GM10266 (cell line): ENCODE data around the gene FUBP3.

Experiments used
- DNase-seq: peaks from one replicate; pipeline ENCODE4 v3.0.0; 2012; ENCODE audit errors: extremely low spot score
- TF ChIP-seq, protein P1 (sequence below): IDR thresholded peaks from 2 replicates; pipeline ENCODE4 v1.5.1; 2012; ENCODE audit warnings: mild to moderate bottlenecking, low read depth; ENCODE audit not compliant: control insufficient read depth, insufficient read depth; ENCODE audit errors: missing control alignments

The FUBP3 gene

DNA sequence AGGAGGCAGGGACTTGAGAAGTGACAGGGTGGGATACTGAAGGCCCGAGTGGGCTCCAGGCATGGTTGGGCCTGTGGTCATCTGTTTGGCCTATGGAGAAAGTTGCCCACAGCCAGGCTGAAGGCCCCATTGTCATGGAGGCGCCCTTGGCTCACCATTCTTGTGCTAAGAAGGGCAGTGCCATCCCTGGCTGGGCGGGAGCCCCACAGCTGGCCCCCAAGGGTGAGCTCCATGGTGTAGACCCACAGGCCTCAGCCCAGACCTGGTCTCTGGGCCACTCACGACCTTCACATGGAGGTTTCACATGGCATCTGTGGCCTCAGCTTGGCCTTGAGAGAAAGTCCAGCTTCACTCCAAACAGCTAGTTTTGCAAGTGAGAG, 50.7 kb downstream of the FUBP3 start:
- no peak for DNase-seq
- TF ChIP-seq, protein P1, sequence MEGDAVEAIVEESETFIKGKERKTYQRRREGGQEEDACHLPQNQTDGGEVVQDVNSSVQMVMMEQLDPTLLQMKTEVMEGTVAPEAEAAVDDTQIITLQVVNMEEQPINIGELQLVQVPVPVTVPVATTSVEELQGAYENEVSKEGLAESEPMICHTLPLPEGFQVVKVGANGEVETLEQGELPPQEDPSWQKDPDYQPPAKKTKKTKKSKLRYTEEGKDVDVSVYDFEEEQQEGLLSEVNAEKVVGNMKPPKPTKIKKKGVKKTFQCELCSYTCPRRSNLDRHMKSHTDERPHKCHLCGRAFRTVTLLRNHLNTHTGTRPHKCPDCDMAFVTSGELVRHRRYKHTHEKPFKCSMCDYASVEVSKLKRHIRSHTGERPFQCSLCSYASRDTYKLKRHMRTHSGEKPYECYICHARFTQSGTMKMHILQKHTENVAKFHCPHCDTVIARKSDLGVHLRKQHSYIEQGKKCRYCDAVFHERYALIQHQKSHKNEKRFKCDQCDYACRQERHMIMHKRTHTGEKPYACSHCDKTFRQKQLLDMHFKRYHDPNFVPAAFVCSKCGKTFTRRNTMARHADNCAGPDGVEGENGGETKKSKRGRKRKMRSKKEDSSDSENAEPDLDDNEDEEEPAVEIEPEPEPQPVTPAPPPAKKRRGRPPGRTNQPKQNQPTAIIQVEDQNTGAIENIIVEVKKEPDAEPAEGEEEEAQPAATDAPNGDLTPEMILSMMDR, result no peak

DNA sequence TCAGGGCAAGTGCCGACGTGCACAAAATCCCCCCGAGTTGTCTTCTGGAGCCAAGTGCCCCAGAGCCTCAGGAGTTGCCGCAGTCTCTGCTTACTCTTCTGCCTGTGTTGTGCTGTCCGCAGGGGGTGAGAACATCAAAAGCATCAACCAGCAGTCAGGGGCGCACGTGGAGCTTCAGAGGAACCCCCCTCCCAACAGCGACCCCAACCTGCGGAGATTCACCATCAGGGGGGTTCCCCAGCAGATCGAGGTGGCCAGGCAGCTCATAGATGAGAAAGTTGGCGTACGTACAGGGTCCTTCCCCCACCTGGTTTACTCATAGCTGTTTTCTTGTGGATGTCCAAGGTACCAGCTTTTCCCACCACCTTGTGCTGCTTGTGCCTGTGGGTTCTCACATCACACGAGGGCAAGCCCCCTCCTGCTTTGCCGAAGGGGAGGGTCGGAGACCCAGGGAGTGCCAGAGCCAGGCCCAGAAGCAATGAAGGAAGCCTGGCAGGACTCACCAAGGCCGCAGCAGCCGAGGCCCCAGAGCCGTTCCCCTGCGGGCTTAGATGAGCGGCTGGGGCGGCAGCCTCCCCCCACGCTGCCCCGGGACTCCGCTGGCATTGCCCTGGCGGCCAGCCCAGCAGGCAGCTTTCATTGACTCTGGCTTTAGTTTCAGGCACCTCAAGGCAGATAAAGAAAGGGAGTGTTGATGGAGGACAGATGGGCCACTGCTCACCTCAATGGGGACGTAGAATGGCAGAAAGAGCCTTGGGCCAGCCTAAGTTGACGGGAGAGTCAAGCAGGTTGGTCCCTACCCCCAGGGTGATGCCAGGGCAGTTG, 51.3 kb downstream of the FUBP3 start:
- DNase-seq, result no peak
- TF ChIP-seq, protein P1, result no peak

DNA sequence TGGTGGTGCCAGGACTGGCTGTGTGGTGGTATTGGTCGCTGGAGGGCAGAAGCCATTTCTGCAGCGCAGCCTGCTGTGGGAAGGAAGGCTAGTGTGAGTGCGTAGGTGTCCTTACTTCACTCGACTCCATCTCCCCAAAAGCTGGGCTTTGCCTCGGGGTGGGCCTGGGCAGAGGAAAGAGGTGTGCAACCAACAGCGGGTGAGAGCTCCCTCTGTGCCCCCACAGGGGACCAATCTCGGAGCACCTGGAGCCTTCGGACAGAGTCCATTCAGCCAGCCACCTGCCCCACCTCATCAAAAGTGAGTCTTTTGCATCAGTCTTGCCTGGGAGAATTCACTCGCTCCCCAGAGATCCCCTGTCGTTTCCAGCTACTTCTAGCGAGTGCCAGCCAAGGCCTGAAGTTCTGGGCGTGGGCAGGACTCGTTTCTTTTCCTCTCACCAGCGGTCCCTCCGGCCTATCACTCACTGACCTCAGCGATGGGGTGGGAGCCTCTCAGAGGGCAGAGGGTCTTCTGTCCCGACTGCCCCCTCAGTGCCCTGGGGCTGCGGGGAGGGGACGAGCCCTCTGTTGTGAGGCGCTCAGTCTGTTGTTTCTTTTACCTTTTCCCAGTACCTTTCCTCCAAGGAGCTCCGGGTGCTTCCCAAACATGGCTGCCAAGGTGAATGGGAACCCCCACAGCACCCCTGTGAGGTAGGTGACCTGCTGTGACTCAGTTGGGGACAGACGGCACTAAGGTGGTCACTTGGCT, 52.1 kb downstream of the FUBP3 start:
- DNase-seq, result no peak
- TF ChIP-seq, protein P1, result no peak

DNA sequence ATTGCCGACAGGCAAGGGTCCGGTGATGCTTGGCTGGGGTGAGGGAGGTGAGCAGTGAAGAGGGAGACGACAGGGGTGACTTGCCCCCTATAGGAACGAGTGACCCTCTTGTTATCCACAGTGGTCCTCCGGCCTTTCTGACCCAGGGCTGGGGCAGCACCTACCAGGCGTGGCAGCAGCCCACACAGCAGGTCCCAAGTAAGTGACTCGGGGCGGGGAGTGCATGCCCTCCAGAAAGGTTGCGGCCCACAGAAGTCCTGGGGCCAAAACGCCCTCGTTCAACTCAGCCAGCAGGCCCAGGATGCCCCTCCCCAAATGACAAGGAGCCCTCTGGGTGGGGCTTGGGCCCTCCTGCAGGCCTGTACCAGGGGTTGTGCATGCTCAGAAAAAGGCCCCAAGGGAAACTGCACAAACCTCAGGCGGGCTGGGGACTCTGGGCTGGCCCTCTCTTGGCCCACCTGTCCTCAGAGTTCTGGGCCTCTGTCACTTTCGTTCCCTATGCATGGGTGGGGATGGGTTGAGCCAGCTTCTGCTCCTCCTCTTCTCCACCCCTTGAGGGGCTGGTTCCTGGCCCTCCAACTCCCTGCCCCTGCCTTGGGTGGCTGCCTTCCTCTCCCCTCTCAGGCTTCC, 52.8 kb downstream of the FUBP3 start:
- TF ChIP-seq, protein P1, result no peak
- DNase-seq, result no peak

DNA sequence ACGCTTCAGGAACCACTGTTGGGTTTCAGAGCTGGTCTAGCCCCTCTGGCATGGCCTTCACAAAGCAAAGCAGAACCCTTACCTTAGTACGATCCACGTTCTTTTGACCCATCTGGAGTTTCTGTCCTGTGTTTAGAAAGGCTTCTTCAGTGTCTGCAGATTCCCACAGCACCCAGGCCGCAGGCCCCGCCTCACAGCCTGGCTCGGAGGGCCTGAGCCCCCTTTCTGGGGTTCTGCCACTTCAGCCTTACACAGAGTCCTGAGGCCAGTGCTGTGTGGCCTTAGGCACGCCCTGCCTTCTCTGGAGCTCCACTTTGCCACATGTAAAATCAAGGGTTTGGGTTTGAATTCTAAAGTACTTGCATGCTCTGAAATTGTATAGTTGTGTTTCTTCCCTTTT, 53.5 kb downstream of the FUBP3 start:
- TF ChIP-seq, protein P1, result no peak
- DNase-seq, result no peak

DNA sequence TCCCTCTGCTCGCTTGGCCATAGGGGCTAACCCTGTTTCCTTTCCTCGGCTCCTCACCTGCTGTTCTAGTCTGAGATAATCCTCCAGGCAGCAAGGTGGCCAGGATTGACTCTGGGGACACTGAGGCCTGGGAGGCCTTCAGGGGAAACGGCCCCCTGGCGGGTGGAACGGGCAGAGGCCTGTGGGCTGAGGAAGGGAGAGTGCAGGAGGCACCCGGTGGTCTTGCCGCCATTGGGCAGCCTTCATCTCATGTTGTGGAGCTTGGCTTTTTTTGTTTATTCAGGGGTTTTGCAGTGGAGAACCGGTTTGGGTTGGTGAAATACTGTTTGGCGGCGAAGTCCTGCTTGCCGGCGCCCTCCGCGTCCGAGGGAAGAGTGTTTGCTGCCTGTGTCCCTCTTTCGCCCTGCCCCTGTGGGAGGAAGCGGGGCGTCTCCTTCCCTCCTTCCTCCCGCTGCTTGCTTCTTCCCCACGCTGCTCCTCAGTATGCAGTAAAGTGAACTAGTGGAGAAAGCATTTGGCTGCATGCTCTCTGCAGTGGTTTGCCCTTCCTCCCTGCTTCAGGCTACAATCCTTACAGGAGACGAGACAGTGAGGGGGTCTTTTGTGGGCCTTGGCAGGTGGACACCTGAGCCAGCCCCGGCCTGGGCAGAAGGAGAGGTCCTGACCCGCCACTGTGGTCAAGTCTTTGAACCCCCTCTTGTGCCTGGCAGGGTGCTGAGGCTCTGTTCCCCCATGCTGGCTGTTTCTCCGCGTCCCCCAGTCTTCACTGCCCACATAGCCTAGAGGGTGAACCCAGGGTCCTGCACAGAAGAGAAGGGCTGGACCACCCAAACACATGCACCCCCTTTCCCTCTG, 54.2 kb downstream of the FUBP3 start:
- TF ChIP-seq, protein P1, result no peak
- DNase-seq, result no peak
